Right atrium auricular region (tissue), 2 donors: ENCODE measurements around the gene MECP2. TPM values are rescaled to one million over a fixed set of nuclear protein-coding genes. Genes with fewer than 3 reads are reported as not detected.
"Not testable (repeated sequence)": the region's sequence is repeated elsewhere in the genome, so short reads cannot be mapped to it uniquely, and the experiment has no call there.

Experiments
- DNase-seq: peaks from one replicate; pipeline ENCODE4 v3.0.0-alpha.2; 2019; ENCODE audit warnings: low spot score
- H3K27ac ChIP-seq, 2 donors: fragments of 200-600 bp; sonication (generic); 1 replicate in 1 of 2; 2 replicates in 1 of 2; pipeline ENCODE4 v1.5.1; 2016 to 2019
- H3K27me3 ChIP-seq, 2 donors: fragments of 200-600 bp; sonication (generic); one replicate each; pipeline versions ENCODE4 v1.5.1 to v1.6.0; 2017 to 2019
- H3K36me3 ChIP-seq: fragments of 200-600 bp; sonication (generic); one replicate; pipeline ENCODE4 v1.5.1; 2016
- H3K4me1 ChIP-seq, 2 donors: fragments of 200-600 bp; sonication (generic); one replicate each; pipeline versions ENCODE4 v1.5.1 to v1.6.0; 2017 to 2019
- H3K4me3 ChIP-seq, 2 donors: fragments of 200-600 bp; sonication (generic); 1 replicate in 1 of 2; 2 replicates in 1 of 2; pipeline ENCODE4 v1.5.1; 2017 to 2019; ENCODE audit warnings: mild to moderate bottlenecking in 1 of 2, moderate library complexity in 1 of 2
- H3K9me3 ChIP-seq, 2 donors: fragments of 200-600 bp; sonication (generic); one replicate each; pipeline ENCODE4 v1.5.1; 2019
- CTCF ChIP-seq, 2 donors: fragments of 200-600 bp; sonication (generic); IDR thresholded peaks; one replicate each; pipeline ENCODE4 v1.5.1; 2019; ENCODE audit warnings: antibody characterized with exemption in 2 of 2
- total RNA-seq, 2 donors: library from RNA; depleted of rRNA; stranded (reverse); fragments of >200 nt; gene quantifications; one replicate each; pipeline ENCODE4 v1.1.0, GENCODE V29; 2016

Gene MECP2
- 10 to 100 TPM; 52.7 to 69.1 TPM for total RNA-seq

GRCh38 chrX:154097589-154098541, at the start of gene MECP2:
TSS of gene MECP2 (minus strand) at chrX:154097717.
- TF ChIP-seq CTCF (IDR thresholded peaks at IDR 0.05), result no peak
- Histone ChIP-seq H3K4me1 (peaks cover 0 to 26% of the 10 kb centered on the region in 2 donors), H3K4me3 (peak within 1 kb of the TSS; percentile 73 to 79), H3K9me3 (no peaks in the 10 kb centered on the region), H3K27ac (peak within 1 kb of the TSS; percentile 95 to 98), H3K27me3 (no peaks in the 10 kb centered on the region), H3K36me3 (no peaks in the 10 kb centered on the region)
- peak; percentile 92 for DNase-seq

GRCh38 chrX:154144010-154144409, 46.5 kb upstream of the MECP2 start, which contains the start of gene OPN1LW:
TSS of gene OPN1LW (plus strand) at chrX:154144243. CDS start at chrX:154144284, 41 bp downstream.
- not testable (repeated sequence) for H3K36me3 ChIP-seq, H3K27me3 ChIP-seq, H3K4me1 ChIP-seq, H3K27ac ChIP-seq, H3K9me3 ChIP-seq, DNase-seq, H3K4me3 ChIP-seq

GRCh38 chrX:154142950-154143745, 45.6 kb upstream of the MECP2 start:
- no peaks in the 10 kb centered on the region for H3K9me3 ChIP-seq
- no peak for DNase-seq
- no peak overlapping the region for H3K27ac ChIP-seq
- H3K27me3 ChIP-seq, result no peaks in the 10 kb centered on the region
- no peak overlapping the region for H3K4me3 ChIP-seq
- no peaks in the 10 kb centered on the region for H3K4me1 ChIP-seq
- TF ChIP-seq CTCF (IDR thresholded peaks at IDR 0.05), result no peak
- no peaks in the 10 kb centered on the region for H3K36me3 ChIP-seq

GRCh38 chrX:154142386-154142785, 44.9 kb upstream of the MECP2 start:
- Histone ChIP-seq H3K4me3 (no peak overlapping the region), H3K27ac (no peak overlapping the region), H3K9me3 (no peaks in the 10 kb centered on the region), H3K27me3 (no peaks in the 10 kb centered on the region), H3K36me3 (no peaks in the 10 kb centered on the region), H3K4me1 (no peaks in the 10 kb centered on the region)
- no peak for DNase-seq
- no peak for TF ChIP-seq CTCF (IDR thresholded peaks at IDR 0.05)

GRCh38 chrX:154140742-154141141, 43.2 kb upstream of the MECP2 start:
- Histone ChIP-seq H3K4me3 (no peak overlapping the region), H3K9me3 (no peaks in the 10 kb centered on the region), H3K4me1 (no peaks in the 10 kb centered on the region), H3K27ac (no peak overlapping the region), H3K27me3 (no peaks in the 10 kb centered on the region), H3K36me3 (no peaks in the 10 kb centered on the region)
- no peak for TF ChIP-seq CTCF (IDR thresholded peaks at IDR 0.05)
- DNase-seq, result no peak

GRCh38 chrX:154140206-154140605, 42.7 kb upstream of the MECP2 start:
- DNase-seq, result no peak
- TF ChIP-seq CTCF (IDR thresholded peaks at IDR 0.05), result no peak
- no peaks in the 10 kb centered on the region for H3K36me3 ChIP-seq
- no peak overlapping the region for H3K4me3 ChIP-seq
- H3K9me3 ChIP-seq, result no peaks in the 10 kb centered on the region
- H3K4me1 ChIP-seq, result no peaks in the 10 kb centered on the region
- no peak overlapping the region for H3K27ac ChIP-seq
- H3K27me3 ChIP-seq, result no peaks in the 10 kb centered on the region
